AML-193 (cell line): ENCODE measurements around the gene PCLAF.
"Not testable (repeated sequence)": the region's sequence is repeated elsewhere in the genome, so short reads cannot be mapped to it uniquely, and the experiment has no call there.

ENCODE experiments used
- DNase-seq, 2 experiments: peaks; one replicate each; lab custom pipeline; 2025; lab: John Stamatoyannopoulos, UW

Gene PCLAF

GRCh38 chr15:64361259-64361658 is 20.0 kb downstream of the PCLAF start:
- no peak for DNase-seq

GRCh38 chr15:64356710-64357040 is 24.6 kb downstream of the PCLAF start:
- no peak for DNase-seq

- peak; percentile 85 to 91 for DNase-seq
Observed at GRCh38 chr15:64355944-64356709, 25.1 kb downstream of the PCLAF start, which contains the start of gene CSNK1G1. Gene CSNK1G1 (minus strand): TSS chr15:64356173. CDS start chr15:64300499, 55,674 bp downstream.

GRCh38 chr15:64355348-64355943 is 25.8 kb downstream of the PCLAF start:
- peak in 1 of 2 experiments; percentile 15 for DNase-seq

- no peak for DNase-seq
Observed at GRCh38 chr15:64354688-64355344, 26.4 kb downstream of the PCLAF start.

- DNase-seq = no peak
Observed at GRCh38 chr15:64351265-64351664, 30.0 kb downstream of the PCLAF start.

GRCh38 chr15:64349375-64349774 is 31.9 kb downstream of the PCLAF start:
- DNase-seq = no peak

- DNase-seq = no peak
Observed at GRCh38 chr15:64348455-64348854, 32.8 kb downstream of the PCLAF start.

GRCh38 chr15:64346242-64346641 is 35.0 kb downstream of the PCLAF start:
- not testable (repeated sequence) for DNase-seq

GRCh38 chr15:64344651-64345294 is 36.5 kb downstream of the PCLAF start:
- no peak for DNase-seq

GRCh38 chr15:64343841-64344240 is 37.4 kb downstream of the PCLAF start:
- DNase-seq = no peak

- DNase-seq = no peak
Observed at GRCh38 chr15:64343222-64343621, 38.0 kb downstream of the PCLAF start.

- DNase-seq = no peak
Observed at GRCh38 chr15:64341961-64342360, 39.3 kb downstream of the PCLAF start.

GRCh38 chr15:64340355-64340754 is 40.9 kb downstream of the PCLAF start:
- DNase-seq = no peak

- DNase-seq = no peak
Observed at GRCh38 chr15:64337761-64338160, 43.5 kb downstream of the PCLAF start.

- no peak for DNase-seq
Observed at GRCh38 chr15:64333986-64334929, 47.0 kb downstream of the PCLAF start.

GRCh38 chr15:64333516-64333915 is 47.7 kb downstream of the PCLAF start:
- DNase-seq = no peak

- not testable (repeated sequence) for DNase-seq
Observed at GRCh38 chr15:64331668-64332067, 49.6 kb downstream of the PCLAF start.

- not testable (repeated sequence) for DNase-seq
Observed at GRCh38 chr15:64326975-64327374, 54.3 kb downstream of the PCLAF start.

GRCh38 chr15:64326458-64326857 is 54.8 kb downstream of the PCLAF start:
- DNase-seq = not testable (repeated sequence)

- no peak for DNase-seq
Observed at GRCh38 chr15:64324165-64324877, 56.9 kb downstream of the PCLAF start.
